GM21367 (cell line): ENCODE data around the gene FIGNL2.

ENCODE experiments used
- ATAC-seq: cut with Tn5 transposase; IDR thresholded peaks from one replicate; pipeline ENCODE4 v1.9.1; 2021; ENCODE audit not compliant: unreplicated experiment

The FIGNL2 gene

GRCh38 chr12:51862947-51863346 is 14.4 kb upstream of the FIGNL2 start:
- no peak for ATAC-seq

- no peak for ATAC-seq
These were observed 12.5 kb upstream of the FIGNL2 start for GRCh38 chr12:51860986-51861385.

DNA sequence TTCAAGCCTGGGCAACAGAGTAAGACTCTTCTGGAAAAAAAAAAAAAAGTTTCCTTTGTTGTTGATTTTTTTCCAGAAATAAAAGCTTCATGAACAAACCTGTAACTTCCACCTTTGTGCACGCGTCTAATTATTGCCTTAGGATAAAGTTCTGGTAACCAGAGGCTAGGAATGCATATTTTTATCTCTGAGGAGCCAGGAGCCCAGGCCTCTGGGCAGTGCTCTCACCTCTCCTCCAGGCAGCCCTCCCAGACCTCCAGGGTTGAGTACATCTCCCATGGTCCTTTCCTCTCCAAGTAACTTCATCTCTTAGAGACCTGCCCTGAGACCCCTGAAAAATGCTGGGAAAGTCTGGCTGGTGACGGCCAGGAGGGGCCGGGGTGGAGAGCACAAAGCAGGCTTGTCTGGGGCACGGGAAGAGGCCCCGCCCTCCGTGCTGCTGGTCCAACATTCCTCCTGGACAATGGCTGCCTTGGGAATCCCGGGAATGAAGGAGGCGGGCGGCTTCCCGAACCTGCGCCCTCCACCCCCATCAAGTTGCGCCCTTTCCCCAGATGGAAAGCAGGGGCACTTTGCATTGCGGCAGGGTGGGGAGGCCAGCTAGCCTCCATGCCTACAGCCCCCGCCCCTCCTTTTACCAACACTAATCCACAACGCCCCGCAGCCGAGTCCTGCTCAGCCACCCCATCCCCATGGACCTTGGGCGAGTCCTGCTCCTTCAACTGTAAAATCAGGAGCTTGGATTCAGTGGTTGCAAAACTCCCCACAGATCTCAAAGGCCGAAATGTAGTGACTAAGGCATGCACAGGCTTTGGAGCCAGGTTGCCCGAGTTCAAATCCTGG is 7.3 kb upstream of the FIGNL2 start:
- no peak for ATAC-seq

DNA sequence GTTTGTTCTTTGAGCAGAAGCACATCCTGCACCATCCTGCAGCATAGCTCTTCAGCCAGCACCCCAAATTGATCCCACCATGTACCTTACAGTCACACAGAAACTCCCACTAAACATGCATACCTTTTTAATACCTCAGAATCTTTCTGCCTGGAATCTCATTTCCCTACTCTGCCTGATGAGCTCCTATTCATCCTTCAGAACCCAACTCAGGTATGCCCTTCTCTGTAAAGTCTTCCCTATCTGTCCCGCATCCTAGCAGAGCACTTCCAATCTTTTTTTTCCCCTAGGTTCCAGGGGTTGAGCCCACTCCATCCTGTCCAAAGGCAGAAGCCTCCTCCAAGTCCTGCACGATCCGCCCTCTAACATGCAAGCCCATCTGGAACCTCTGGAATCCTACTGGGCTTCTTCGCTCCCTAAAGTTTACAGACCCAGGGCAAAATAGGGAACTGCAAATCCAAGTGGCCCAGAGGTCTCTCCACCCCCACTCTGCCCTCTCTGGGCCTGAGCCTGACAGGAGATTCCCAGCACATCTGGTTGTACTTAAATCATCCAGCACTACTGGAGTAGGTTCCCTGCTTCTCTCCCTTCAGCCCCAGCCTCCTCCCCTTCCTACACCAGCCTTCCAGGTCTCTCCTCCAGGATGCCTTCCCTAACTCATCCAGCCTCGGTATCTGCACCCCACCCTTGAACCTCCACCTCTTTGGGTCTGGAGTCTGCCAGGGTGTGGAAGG is 4.1 kb upstream of the FIGNL2 start:
- no peak for ATAC-seq

GRCh38 chr12:51851413-51852124 is 3.1 kb upstream of the FIGNL2 start:
- ATAC-seq, result no peak

GRCh38 chr12:51850965-51851299 is 2.4 kb upstream of the FIGNL2 start:
- no peak for ATAC-seq

GRCh38 chr12:51850081-51850964 is 1.8 kb upstream of the FIGNL2 start:
- ATAC-seq, result no peak

DNA sequence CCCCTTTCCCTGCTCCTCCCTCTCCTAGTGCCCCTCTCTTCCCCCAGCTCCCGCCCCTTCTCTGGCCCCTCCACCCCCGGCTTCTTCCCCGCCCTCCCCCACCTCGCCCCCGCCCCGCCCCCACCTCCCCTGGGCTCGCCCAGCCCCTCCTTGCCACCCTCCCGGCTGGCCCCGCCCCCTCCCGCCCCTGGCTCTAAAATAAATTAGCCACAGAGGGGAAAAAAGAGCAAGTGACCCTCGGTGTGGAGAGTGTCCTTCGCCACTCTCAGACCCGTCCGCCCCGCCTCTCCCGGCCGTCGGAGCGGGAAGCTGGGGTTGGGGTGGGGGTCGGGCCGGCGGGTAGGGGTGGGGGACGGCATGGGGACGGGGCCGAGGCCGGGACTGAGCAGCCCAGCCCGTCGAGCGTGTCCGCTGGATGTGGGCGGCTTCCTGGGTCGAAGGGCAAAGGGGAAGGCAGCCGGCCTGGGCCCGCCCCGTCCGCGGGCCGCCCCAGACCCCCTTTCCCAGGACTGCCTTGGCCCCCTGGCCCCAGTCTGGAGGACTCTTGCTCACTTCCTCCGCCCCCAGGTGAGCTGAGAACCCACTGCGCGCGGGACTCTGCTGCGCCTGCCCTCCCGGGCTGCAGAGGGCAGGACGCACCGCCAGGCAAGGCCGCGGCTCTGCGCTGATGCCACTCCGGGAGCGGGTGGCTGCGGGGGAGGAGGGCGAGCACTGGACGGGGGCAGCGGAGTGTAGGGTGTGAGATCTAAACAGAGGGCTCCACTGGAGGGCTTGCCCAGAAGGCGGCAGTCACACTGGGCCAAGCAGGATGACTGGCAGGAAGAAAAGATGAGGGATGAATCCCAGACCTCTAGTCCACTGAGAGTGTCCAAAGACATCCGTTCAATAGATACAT is 570 bp upstream of the FIGNL2 start:
- ATAC-seq, result no peak

GRCh38 chr12:51847643-51848325 is 734 bp downstream of the FIGNL2 start:
- ATAC-seq, result no peak

- no peak for ATAC-seq
These were observed 1.4 kb downstream of the FIGNL2 start for GRCh38 chr12:51846911-51847642.

DNA sequence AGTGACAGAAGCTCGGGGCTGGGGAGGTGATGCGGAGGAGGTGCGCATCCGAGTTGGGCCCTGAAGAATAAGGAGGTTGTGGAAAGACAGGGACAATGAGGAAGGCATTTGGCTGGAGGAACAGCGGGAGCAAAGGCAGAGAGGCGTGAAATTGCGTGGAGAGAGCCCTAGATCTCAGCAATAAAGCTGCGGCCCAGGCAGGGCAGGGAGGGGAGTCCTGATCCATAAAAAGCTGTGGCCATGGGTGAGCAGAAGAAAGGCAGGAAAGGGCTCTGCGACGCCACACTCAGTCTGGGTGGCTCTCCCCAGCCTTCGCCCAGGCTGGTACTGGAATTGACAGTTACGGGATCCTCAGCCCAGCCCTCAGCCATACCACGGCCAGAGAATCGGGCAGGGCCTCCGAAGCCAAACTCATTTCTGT is 2.2 kb downstream of the FIGNL2 start:
- ATAC-seq, result no peak

DNA sequence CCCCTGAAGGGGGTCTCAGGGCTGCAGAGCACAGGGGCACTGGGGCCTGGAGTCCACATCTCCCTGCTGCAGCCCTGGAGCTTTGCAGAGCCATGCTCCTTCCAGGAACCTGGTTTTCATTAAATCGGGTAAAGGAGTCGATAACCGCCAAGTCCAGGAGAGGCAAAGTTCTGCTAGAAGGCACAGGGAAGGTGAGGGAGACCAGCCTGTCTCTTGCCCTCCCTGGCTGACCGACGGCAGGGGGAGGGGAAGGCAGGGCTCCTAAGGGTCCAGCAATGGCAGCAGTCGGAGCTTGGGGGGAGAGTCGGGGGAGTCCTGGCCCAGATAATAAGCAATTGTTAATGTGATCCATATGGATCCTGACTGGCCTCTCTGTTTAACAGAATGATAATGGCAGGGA is 3.0 kb downstream of the FIGNL2 start:
- ATAC-seq, result no peak

GRCh38 chr12:51844854-51845253 is 3.7 kb downstream of the FIGNL2 start:
- no peak for ATAC-seq

- ATAC-seq, result no peak
These were observed 6.8 kb downstream of the FIGNL2 start for GRCh38 chr12:51841727-51842126.

DNA sequence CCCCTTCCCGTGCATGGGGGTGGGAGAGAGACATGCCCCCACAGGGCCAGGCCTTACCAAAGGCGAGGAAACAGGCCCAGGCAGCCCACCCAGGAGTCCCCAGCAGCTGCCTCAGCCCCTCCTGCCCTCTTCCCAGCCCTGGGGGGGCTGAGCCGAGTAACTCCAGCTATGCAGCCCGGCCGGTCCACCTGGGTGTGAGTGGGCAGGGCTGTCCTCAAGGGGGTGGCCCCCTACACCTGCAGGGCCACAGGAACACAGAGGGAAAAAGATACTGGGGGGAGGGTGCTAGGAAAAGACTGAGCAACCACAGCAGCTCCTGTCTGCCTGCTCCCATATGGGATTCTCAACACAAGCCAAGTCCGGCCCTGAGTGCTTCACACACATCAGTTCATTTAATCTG is 7.6 kb downstream of the FIGNL2 start:
- ATAC-seq, result no peak

DNA sequence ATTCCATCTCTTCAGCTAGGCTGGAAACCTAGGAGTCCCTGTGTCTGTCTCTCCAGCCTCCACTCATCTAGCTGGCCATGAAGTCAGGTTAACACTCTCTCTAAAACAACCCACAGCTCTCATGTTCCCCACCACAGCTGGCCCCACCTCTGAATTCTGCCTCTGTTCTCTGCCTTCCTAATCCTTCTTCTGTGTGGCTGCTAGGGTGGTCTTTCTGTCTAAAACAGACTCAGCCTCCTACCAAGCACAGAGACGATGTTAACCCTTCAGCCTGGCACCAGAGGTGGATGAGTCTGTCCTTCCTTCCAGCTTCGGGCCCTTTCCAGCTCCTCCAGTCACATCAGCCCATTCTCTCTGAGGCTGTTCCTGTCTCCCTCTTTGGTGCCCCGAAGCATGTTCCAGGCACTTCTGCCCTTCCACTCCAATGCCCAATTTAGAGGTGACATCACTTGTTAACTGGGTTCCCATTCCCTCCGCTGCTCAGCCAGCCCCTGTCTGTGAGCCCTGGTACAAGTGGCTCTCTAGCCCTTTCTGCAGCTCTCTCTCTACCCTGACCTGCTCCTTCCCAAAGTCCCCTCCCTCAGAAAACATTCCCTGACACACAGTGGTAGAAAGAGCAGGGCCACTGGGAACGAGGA is 9.1 kb downstream of the FIGNL2 start:
- ATAC-seq, result no peak

DNA sequence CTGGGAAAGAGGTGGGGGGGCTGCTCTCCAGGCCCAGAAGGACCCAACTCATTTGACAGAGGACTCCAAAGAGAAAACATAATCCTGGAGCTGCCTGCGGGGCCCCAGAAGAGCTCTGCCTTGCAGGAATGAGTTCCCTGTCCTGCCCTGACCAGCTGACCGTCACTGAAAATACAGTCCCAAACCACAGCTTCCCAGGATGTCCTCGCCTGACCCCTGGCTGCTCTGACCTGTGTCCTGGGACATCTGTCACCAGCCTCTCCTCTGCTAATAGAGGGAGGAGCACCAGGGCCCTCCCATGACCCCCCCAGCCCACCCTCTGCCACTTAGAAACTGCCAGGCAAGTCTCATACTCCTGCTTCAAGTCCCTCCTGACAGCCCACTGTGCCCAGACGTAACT is 9.8 kb downstream of the FIGNL2 start:
- ATAC-seq, result no peak

DNA sequence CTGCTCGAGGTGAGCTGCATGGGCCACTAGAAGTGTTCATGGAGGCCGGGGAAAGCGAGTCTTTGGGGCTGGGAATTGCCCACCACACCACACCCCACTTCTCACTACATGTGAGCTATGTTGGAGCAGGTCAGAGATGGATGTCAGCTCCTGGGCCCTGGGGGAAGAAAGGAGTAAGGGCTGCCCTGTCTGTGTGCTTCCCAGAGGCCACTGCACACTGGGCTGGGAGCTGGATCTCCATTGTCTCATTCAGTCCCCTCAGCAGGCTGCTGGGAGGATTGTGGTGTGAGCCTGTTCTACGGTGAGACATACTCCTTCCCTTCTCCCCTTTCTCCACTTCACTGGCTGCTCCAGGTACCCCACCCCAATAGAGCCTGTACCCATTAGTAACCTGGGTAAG is 10.5 kb downstream of the FIGNL2 start:
- ATAC-seq, result no peak
